Body of pancreas (tissue), 4 donors: ENCODE measurements around the gene USF2. TPM values are rescaled to one million over a fixed set of nuclear protein-coding genes. Genes with fewer than 3 reads are reported as not detected.

Source experiments
- ATAC-seq: fragments of 150-250 bp; one replicate; pipeline ENCODE4 v1.9.1; 2016
- DNase-seq, 4 donors: peaks; one replicate each; pipeline ENCODE4 v3.0.0-alpha.2; 2019
- H3K27ac ChIP-seq, 4 donors: fragments of 200-600 bp; sonication (generic); 1 replicate in 3 of 4; 2 replicates in 1 of 4; pipeline versions ENCODE4 v1.5.1 to v1.6.1; 2016 to 2019; ENCODE audit warnings: mild to moderate bottlenecking in 1 of 4, mixed read lengths in 1 of 4, moderate library complexity in 1 of 4
- H3K27me3 ChIP-seq, 2 donors: fragments of 200-600 bp; sonication (generic); one replicate each; pipeline ENCODE4 v1.6.0; 2016; ENCODE audit warnings: mild to moderate bottlenecking in 1 of 2
- H3K36me3 ChIP-seq, 2 donors: fragments of 200-600 bp; sonication (generic); replicated peaks in 1 of 2; 2 replicates each; pipeline ENCODE4 v1.5.1; 2016; ENCODE audit warnings: low read depth in 2 of 2; ENCODE audit not compliant: insufficient read depth in 1 of 2
- H3K4me1 ChIP-seq: fragments of 200-600 bp; sonication (generic); one replicate; pipeline ENCODE4 v1.6.0; 2016
- H3K4me3 ChIP-seq, 2 donors: fragments of 200-600 bp; sonication (generic); 1 replicate in 1 of 2; 2 replicates in 1 of 2; pipeline ENCODE4 v1.5.1; 2016 to 2019
- H3K9me3 ChIP-seq, 3 donors: fragments of 200-600 bp; sonication (generic); 1 replicate in 2 of 3; 2 replicates in 1 of 3; pipeline ENCODE4 v1.5.1; 2016
- CTCF ChIP-seq, 7 experiments: fragments of 450-650 bp in 4 of 7; fragments of 200-600 bp in 3 of 7; sonication (generic) in 3 of 7; IDR thresholded peaks; one replicate each; pipeline ENCODE4 v1.5.1; 2016 to 2019; ENCODE audit warnings: antibody characterized with exemption in 7 of 7
- POLR2A ChIP-seq, 3 donors: fragments of 450-650 bp; IDR thresholded peaks; one replicate each; pipeline ENCODE4 v1.6.1; 2016; ENCODE audit warnings: antibody characterized with exemption in 3 of 3, mild to moderate bottlenecking in 2 of 3
- WGBS, 2 donors: methylation state at CpG; one replicate each; pipeline ENCODE4 v1.1.5; 2017; 5-methylcytosine and 5-hydroxymethylcytosine counted together
- intact Hi-C: fragments of 100-400 bp; cut with DNase I; formaldehyde crosslinking; loops from one replicate; pipeline ENCODE4 v1.15.1; 2023
- total RNA-seq, 2 donors: library from RNA; depleted of rRNA; stranded (reverse); fragments of >200 nt; gene quantifications; one replicate each; pipeline ENCODE4 v1.1.0, GENCODE V29; 2016

USF2 gene
- total RNA-seq, 2 donors from 2014 or later, result 76.8 to 91.3 TPM

DNA sequence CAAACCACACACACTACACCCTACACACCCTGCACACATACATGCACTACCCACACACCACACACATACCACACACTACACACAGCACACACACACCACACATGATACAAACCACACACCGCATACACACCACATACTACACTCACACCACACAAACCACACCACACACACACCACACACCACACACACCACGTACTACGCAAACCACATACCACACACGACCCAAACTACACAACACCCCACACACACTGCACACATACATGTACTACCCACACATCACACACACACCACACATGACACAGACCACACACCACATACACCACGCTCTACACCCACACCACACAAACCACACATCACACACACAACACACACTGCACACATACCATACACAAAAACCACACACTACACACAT is 29.8 kb downstream of the USF2 start:
- intact Hi-C loops, result no loop called here
- no peak for ATAC-seq
- 86 to 87% methylated on average over 5 of the region's 5 CpGs for WGBS, 2 donors

DNA sequence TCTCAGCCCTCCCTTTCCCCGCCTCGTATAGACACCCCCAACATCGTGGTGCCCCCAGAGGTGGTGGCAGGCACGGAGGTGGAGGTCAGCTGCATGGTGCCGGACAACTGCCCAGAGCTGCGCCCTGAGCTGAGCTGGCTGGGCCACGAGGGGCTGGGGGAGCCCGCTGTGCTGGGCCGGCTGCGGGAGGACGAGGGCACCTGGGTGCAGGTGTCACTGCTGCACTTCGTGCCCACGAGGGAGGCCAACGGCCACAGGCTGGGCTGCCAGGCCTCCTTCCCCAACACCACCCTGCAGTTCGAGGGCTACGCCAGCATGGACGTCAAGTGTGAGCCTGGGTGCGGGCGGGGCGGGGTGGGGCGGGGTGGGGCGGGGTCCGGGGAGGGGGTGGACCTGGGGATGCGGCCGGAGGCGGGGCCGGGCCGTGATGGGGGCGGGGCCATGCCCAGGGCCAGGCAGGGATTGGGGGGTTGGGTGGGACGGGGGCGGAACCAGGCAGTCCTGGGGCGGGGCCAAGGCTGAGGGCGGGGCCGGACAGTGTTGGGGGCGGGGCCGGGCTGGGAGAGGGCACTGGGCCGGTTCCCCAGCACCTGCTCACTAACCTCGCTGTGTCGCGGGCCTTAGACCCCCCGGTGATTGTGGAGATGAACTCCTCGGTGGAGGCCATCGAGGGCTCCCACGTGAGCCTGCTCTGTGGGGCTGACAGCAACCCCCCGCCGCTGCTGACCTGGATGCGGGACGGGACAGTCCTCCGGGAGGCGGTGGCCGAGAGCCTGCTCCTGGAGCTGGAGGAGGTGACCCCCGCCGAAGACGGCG is 31.0 kb downstream of the USF2 start:
- TF ChIP-seq CTCF (IDR thresholded peaks at IDR 0.05) (no peak), POLR2A (IDR thresholded peaks at IDR 0.05) (no peak)
- Histone ChIP-seq H3K9me3 (no peaks in the 10 kb centered on the region), H3K27me3 (no peaks in the 10 kb centered on the region), H3K4me1 (no peaks in the 10 kb centered on the region), H3K4me3 (no peak overlapping the region), H3K27ac (no peak overlapping the region), H3K36me3 (no peaks in the 10 kb centered on the region)
- intact Hi-C loops, result no loop called here
- 46 to 54% methylated on average over 3 to 19 of the region's 55 CpGs for WGBS, 2 donors
- no peak for ATAC-seq
- DNase-seq, result peak in 1 of 4 donors; percentile 17

More for the DNA sequence above, 29.8 kb downstream of the USF2 start:
- H3K27me3 ChIP-seq, result no peaks in the 10 kb centered on the region
- no peaks in the 10 kb centered on the region for H3K36me3 ChIP-seq
- H3K27ac ChIP-seq, result no peak overlapping the region
- TF ChIP-seq POLR2A (IDR thresholded peaks at IDR 0.05), result no peak
- TF ChIP-seq CTCF (IDR thresholded peaks at IDR 0.05), result no peak
- H3K9me3 ChIP-seq, result no peaks in the 10 kb centered on the region
- H3K4me3 ChIP-seq, result no peak overlapping the region
- no peak for DNase-seq
- H3K4me1 ChIP-seq, result no peaks in the 10 kb centered on the region

- TF ChIP-seq POLR2A (IDR thresholded peaks at IDR 0.05) (no peak), CTCF (IDR thresholded peaks at IDR 0.05) (no peak)
- Histone ChIP-seq H3K27me3 (no peaks in the 10 kb centered on the region), H3K36me3 (no peaks in the 10 kb centered on the region), H3K9me3 (no peaks in the 10 kb centered on the region), H3K4me1 (no peaks in the 10 kb centered on the region), H3K4me3 (no peak overlapping the region), H3K27ac (no peak overlapping the region)
- 78 to 95% methylated on average over 4 to 10 of the region's 10 CpGs for WGBS, 2 donors
- ATAC-seq (no peak), DNase-seq (no peak)
- intact Hi-C loops, result no loop called here
Observed at GRCh38 chr19:35300339-35300649, 31.5 kb downstream of the USF2 start.

GRCh38 chr19:35301961-35302360 is 33.2 kb downstream of the USF2 start:
- intact Hi-C loops, result no loop called here
- no peaks in the 10 kb centered on the region for H3K4me1 ChIP-seq
- no peaks in the 10 kb centered on the region for H3K27me3 ChIP-seq
- DNase-seq (no peak), ATAC-seq (no peak)
- no peaks in the 10 kb centered on the region for H3K36me3 ChIP-seq
- TF ChIP-seq POLR2A (IDR thresholded peaks at IDR 0.05) (no peak), CTCF (IDR thresholded peaks at IDR 0.05) (no peak)
- H3K4me3 ChIP-seq, result no peak overlapping the region
- WGBS, 2 donors, result 88 to 92% methylated on average over 2 of the region's 2 CpGs
- H3K9me3 ChIP-seq, result no peaks in the 10 kb centered on the region
- no peak overlapping the region for H3K27ac ChIP-seq

- DNase-seq (no peak), ATAC-seq (no peak)
- H3K9me3 ChIP-seq, result no peaks in the 10 kb centered on the region
- no peak overlapping the region for H3K4me3 ChIP-seq
- H3K4me1 ChIP-seq, result no peaks in the 10 kb centered on the region
- intact Hi-C loops, result no loop called here
- TF ChIP-seq POLR2A (IDR thresholded peaks at IDR 0.05) (no peak), CTCF (IDR thresholded peaks at IDR 0.05) (no peak)
- no peak overlapping the region for H3K27ac ChIP-seq
- H3K27me3 ChIP-seq, result no peaks in the 10 kb centered on the region
- no peaks in the 10 kb centered on the region for H3K36me3 ChIP-seq
- WGBS, 2 donors, result 80% methylated on average over 8 to 16 of the region's 16 CpGs
Observed at GRCh38 chr19:35302446-35302845, 33.7 kb downstream of the USF2 start.
